Neural crest cell (in vitro differentiated cells): ENCODE data around the gene SMG1. TPM values are rescaled to one million over a fixed set of nuclear protein-coding genes. Genes with fewer than 3 reads are reported as not detected.

Source experiments
- DNase-seq: peaks from one replicate; pipeline ENCODE4 v3.0.0; 2021; ENCODE audit warnings: low read depth, mixed read lengths, low spot score
- H3K27ac Mint-ChIP-seq: one replicate; pipeline ENCODE4 v1.8.0; 2021; ENCODE audit warnings: mild to moderate bottlenecking, mixed read lengths; ENCODE audit not compliant: unreplicated experiment
- H3K27me3 Mint-ChIP-seq: 2 replicates; pipeline ENCODE4 v1.8.0; 2021; ENCODE audit warnings: low read depth, mild to moderate bottlenecking, mixed read lengths
- H3K36me3 Mint-ChIP-seq: 2 replicates; pipeline ENCODE4 v1.8.0; 2021; ENCODE audit warnings: low read depth, mild to moderate bottlenecking, mixed read lengths
- H3K4me1 Mint-ChIP-seq: 2 replicates; pipeline ENCODE4 v1.8.0; 2021; ENCODE audit warnings: mixed read lengths
- H3K4me3 Mint-ChIP-seq: one replicate; pipeline ENCODE4 v1.8.0; 2021; ENCODE audit warnings: mild to moderate bottlenecking, mixed read lengths
- H3K9me3 Mint-ChIP-seq: 2 replicates; pipeline ENCODE4 v1.8.0; 2021; ENCODE audit warnings: mixed read lengths
- CTCF ChIP-seq: fragments of 200-600 bp; sonication (generic); conservative IDR thresholded peaks from 2 replicates; pipeline ENCODE4 v1.5.0; 2021; ENCODE audit warnings: antibody characterized with exemption, mild to moderate bottlenecking
- total RNA-seq: library from RNA; stranded (reverse); gene quantifications from 2 replicates; pipeline ENCODE4 v1.2.1, GENCODE V29; 2021

Gene SMG1
- total RNA-seq, 1 donor from 2014 or later = 87.1 TPM

GRCh38 chr16:18800775-18801144 lies 125.4 kb downstream of the SMG1 start:
- no peaks in the 10 kb centered on the region for H3K9me3 Mint-ChIP-seq
- peak overlapping the region; percentile 98 for H3K27ac Mint-ChIP-seq
- H3K27me3 Mint-ChIP-seq = peaks cover 2% of the 10 kb centered on the region
- H3K4me1 Mint-ChIP-seq = peaks cover 41% of the 10 kb centered on the region
- no peak for DNase-seq
- peaks cover 9% of the 10 kb centered on the region for H3K36me3 Mint-ChIP-seq
- peak overlapping the region; percentile 97 for H3K4me3 Mint-ChIP-seq
- no peak for TF ChIP-seq CTCF

- H3K27me3 Mint-ChIP-seq = peaks cover 2% of the 10 kb centered on the region
- no peak for DNase-seq
- TF ChIP-seq CTCF = no peak
- peaks cover 9% of the 10 kb centered on the region for H3K36me3 Mint-ChIP-seq
- H3K9me3 Mint-ChIP-seq = no peaks in the 10 kb centered on the region
- H3K4me1 Mint-ChIP-seq = peaks cover 41% of the 10 kb centered on the region
- peak overlapping the region; percentile 97 for H3K4me3 Mint-ChIP-seq
- peak overlapping the region; percentile 98 for H3K27ac Mint-ChIP-seq
Observed at GRCh38 chr16:18800293-18800692, 125.9 kb downstream of the SMG1 start.

GRCh38 chr16:18799500-18799899 lies 126.7 kb downstream of the SMG1 start:
- Mint-ChIP-seq H3K36me3 (peaks cover 9% of the 10 kb centered on the region), H3K27ac (no peak overlapping the region), H3K4me3 (peak overlapping the region; percentile 97), H3K9me3 (no peaks in the 10 kb centered on the region), H3K27me3 (peaks cover 2% of the 10 kb centered on the region), H3K4me1 (peaks cover 41% of the 10 kb centered on the region)
- TF ChIP-seq CTCF = no peak
- no peak for DNase-seq

GRCh38 chr16:18797746-18798145 lies 128.5 kb downstream of the SMG1 start:
- no peak for DNase-seq
- Mint-ChIP-seq H3K36me3 (peaks cover 17% of the 10 kb centered on the region), H3K9me3 (no peaks in the 10 kb centered on the region), H3K4me1 (peaks cover 31% of the 10 kb centered on the region), H3K27me3 (peaks cover 2% of the 10 kb centered on the region), H3K4me3 (peak overlapping the region; percentile 27), H3K27ac (no peak overlapping the region)
- no peak for TF ChIP-seq CTCF

- peaks cover 14% of the 10 kb centered on the region for H3K36me3 Mint-ChIP-seq
- peaks cover 25% of the 10 kb centered on the region for H3K4me1 Mint-ChIP-seq
- peaks cover 1% of the 10 kb centered on the region for H3K27me3 Mint-ChIP-seq
- DNase-seq = no peak
- no peak overlapping the region for H3K27ac Mint-ChIP-seq
- no peak overlapping the region for H3K4me3 Mint-ChIP-seq
- H3K9me3 Mint-ChIP-seq = no peaks in the 10 kb centered on the region
- TF ChIP-seq CTCF = no peak
Observed at GRCh38 chr16:18796377-18796776, 129.8 kb downstream of the SMG1 start.
